HG02938 (cell line): ENCODE data around the gene SPTLC3.
A peak's percentile ranks its signal among the peaks of the same experiment; 100 is the strongest.
"Not testable (repeated sequence)": the region's sequence is repeated elsewhere in the genome, so short reads cannot be mapped to it uniquely, and the experiment has no call there.

ENCODE experiments used
- ATAC-seq: cut with Tn5 transposase; IDR thresholded peaks from one replicate; pipeline ENCODE4 v1.9.1; 2021; ENCODE audit warnings: mild to moderate bottlenecking, moderate library complexity; ENCODE audit not compliant: unreplicated experiment

The SPTLC3 gene

DNA sequence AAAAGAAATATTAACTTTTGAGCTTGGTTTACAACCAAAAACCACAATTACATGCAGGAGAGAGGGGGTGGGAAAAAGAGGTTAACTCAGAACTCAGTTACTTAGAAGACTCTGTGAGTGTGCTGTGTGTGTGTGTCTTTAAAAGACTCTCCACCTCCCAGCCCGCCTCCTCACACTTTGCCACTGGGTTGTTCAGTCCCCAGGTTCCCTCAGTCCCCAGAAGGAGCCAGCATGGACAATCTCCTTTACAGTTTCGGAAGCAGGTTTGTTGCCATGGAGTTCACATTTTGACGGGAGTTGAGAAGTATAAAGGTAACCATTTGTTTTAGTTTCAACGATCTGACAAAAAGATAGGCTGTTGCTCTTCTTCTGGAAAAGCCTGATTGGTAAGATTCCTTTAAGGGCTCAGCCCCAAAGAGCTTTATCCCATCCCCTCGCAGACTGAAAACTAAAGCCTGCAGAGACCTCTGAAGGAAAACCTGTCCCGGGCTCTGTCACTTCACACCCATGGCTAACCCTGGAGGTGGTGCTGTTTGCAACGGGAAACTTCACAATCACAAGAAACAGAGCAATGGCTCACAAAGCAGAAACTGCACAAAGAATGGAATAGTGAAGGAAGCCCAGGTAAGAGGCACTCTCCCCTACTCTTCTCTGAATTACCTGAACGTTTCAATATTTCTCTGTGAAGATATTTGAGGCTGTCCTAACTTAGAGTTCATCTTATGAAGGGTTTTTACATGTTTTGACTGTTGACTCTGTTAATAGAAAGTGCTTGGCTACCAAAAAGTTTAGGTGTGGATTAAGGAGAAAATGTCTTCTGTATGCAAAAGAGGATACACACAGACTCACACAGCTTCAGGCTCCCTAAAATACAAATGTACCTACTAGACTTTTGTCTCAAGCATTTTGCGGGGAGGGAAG is at the start of gene SPTLC3:
SPTLC3 (plus strand) TSS at position 212 of the 921 bp plus-strand sequence; CDS start at position 508, 296 bp downstream.
- ATAC-seq, result peak; percentile 46

DNA sequence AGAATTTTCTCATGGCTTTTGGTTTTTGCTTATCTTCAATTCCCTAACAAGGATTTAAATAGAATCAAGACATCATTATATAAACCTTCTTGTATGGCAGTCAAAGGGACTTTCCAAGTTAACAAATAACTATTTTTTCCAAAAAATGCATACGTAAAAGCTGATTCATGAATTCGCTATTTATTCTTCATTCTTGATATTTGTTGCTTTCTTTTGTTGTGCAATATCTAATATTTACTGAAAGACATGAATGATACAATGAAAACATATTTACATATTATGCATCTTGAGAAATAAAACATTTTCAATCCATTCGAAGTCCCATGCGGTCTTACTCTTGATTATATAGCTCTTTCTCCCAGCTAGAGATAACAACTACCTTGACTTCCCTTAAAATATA is 47.0 kb upstream of the SPTLC3 start:
- no peak for ATAC-seq

DNA sequence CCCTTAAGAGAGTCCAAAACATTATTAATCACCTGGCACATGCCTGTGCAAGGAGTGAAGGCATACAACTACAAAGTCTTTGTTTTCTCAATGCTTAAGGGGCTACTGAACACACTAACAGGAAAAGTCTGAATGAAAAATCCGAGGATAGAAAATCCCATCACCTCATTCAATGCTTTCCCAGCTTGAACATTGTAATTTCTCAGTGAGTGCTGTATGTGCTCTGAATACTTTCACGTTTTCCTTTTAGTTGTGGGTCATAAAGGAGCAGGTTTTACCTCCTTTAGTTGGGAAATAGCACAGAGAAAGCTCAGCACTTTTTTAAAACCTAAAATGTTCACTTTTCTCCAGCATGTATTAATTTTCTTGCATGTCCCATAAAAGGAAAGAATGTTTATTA is 45.9 kb upstream of the SPTLC3 start:
- no peak for ATAC-seq

DNA sequence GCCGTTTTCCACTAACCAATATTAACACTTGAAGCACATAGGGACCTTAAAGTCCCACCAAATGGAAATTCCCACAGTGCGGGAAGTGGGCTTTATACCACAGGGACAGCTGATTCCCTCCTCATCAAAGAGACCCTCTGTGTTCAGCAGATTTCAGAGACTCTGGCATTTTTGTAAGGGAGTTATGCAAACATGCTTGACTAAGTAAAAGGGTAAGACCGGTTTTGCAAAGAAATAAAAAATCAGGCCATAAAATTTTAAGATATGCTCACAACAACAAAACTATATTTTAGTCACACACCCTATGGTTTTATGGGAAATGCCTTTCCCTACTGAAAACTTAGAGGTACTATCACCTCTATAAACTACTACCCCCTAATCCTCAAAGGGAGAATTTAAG is 45.4 kb upstream of the SPTLC3 start:
- ATAC-seq, result no peak

DNA sequence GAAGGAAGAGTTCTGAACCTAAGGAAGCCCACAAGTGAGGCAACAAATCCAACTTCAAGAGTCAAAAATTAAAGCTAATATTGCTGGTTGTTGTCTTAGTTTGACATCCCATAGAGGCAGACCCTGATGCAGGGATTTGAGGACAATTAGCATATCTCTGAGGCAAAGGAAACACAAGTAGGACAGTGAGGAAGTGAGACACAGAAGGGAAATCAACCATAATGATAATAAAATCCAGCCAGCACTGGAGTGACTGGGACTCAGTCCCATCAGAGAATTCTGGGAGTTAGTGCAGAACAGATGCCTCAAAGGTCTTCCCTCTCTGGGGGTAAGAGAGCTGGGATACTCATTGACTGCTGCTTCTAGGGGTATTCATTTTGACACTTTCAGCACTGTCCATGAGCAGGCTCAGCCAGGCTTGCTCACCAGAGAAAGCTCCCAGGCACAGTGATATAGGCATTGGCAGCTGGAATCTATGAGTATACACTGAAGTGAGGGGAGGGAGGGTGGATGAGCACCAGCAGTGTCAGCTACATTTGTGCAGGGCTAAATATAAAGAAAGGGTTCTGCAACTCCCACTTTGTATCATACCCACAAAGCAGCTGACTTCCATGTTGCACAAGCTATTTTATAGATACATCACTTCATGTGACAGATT is 43.4 kb upstream of the SPTLC3 start:
- ATAC-seq, result no peak

DNA sequence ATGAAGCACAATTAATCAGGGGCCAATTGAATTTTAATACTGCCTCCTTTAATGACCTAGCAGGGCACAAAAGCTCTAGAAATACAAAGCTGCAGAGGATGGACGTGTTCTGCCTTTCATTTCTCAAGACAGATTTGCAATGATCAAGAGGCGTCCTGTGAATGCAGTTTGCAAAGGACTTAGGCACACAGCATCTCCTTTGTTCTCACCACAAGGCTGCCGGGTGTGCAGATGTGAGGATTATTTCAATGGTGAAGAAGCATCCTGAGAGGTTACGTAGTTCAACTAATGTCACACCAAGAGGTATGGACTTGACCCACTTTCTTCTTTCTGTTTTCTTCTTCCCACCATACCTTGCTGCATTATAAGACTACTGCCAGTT is 42.9 kb upstream of the SPTLC3 start:
- no peak for ATAC-seq

DNA sequence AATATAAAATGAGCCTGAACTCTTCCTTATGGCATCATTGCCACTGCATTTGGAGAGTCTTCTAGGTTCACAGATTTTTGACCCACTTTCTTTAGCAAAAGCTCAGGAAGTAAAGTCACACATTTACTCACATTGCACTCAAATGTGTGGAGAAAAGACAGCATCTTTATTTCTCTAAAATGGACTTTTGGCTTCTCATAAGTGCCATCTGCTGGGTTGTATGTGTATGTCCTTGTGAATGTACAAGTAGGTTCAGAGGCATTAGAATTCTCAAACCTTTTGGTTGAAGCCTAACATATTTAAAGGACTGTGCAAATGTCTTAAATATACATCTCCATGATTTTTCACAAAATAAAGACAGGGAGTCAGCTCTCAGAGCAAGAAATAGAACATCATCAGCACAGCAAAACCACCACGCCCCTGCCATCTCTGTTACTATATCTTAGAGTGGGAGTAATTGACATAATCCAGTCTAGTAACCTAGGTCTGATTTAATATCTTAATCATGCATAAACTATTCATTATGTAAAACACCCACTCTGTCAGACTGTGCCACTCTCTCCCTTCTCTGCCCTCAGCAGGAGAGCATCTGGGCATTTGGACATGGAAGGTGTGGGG is 42.2 kb upstream of the SPTLC3 start:
- no peak for ATAC-seq

DNA sequence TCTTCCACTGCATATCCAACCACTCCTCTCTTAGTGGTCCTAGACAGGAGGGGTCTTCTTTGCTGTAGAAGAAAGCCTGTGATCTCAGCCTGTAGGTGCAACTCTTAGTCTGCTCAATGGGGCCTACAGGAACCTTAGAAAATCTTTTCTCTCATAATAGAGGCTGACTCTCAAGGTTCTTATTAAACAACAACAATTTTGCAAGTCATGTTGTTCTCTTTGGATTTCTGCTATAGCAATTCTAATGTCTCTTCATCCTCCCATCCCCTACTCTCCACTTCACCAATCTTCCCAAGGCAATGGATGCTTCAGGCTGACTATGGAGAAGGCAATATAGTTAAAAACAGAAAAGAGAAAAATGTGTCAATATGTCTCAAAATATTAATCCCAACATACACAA is 40.8 kb upstream of the SPTLC3 start:
- ATAC-seq, result no peak

DNA sequence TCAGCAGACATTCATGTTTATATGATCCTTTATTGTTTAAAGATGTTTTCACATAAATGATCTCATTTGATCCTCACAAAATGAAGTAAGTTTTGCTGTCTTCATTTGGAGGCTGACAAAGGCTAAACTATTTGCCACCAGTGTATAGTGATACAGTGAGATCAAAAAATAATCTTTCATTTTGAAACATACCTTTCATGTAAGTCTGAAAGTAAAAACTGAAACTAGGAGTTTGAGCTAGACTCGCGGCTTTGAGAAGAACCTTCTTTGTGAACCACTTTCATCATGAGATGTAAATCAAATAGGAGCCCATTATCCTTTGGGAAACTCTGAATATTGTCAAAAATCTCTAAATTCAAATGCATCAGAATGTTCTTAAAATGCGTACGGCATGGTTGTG is 40.3 kb upstream of the SPTLC3 start:
- no peak for ATAC-seq

DNA sequence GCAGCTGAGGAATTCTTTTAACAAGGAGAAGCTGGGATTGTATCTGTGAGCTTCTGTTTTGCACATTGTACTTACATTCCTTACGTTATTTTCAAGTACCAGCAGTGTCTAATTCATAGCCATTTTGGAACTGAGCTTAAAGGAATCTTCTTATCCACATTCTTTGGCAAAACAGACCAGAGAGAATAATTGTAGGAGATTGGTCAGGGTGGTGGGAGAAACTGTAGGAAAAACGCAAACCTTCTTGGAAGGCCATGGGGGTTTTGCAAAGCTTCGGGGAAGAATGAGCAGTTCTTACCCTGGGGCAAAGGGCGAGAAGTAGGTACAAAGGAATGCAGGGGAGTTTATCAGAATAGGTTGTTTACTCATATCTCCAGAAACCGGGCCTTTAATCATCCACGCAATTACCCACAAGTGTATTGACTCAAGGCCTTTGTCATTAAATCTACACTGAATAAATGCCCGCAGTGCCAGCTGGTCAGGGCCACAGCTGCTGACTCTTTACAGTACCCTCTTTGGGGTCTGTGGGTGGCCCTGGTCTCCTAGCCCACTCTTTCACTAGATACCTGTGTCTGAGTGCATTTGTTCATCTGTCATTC is 39.6 kb upstream of the SPTLC3 start:
- no peak for ATAC-seq

DNA sequence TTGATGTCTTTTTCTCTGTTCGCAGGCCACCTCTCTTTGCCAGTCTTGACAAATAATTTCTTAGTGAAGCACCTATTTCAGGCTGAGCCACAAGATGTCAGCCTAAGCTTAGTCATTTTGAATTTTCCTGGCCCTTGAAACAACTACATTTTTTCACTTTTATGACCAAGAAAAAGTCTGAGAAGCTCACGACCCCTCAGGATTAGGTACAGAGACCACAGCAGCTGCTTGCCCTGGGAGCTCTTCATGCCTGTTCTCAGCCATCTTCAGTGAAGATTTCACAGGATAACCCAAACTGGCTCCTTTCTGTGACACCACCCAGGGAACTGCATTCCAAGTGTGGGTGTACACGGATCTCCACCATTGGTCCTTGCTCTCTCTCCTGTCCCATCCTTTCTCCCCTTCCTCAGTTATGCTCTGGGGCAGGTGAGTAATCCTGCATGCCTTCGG is 38.4 kb upstream of the SPTLC3 start:
- ATAC-seq, result no peak

DNA sequence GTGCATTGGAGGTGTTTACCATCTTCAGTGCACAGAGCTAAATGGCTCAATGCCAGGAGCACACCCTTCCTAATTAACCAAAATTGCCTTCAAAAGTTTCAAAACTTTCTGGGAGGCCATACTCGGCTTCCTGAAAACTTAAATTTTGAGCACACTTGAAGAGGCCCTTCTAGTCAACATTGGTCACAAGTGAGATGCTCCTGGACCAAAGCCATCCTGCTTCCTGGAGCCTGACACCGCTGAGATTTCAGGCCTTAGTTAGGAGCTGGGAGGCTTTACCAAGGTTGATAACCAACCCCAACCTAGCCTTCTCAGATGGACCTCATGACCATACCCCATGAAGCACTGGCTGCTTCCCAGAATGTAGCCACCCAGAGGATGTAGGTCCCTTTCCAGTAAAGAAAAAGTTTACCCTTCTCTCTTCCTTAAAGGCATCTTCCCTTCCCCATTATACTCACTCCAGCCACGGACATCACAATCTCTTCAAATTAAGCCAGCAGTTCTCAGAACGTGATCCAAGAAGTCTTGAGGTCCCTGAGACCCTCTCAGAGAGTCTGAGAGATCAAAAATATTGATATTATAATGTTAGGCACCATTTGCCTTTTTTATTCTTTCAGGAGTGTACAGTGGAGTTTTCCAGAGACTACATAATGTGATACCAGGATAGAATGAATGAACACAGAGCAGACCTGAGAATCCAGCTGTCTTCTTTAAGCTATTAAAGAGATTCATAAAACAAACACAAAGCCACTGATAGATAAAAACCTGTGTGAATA is 32.8 kb upstream of the SPTLC3 start:
- ATAC-seq, result no peak

DNA sequence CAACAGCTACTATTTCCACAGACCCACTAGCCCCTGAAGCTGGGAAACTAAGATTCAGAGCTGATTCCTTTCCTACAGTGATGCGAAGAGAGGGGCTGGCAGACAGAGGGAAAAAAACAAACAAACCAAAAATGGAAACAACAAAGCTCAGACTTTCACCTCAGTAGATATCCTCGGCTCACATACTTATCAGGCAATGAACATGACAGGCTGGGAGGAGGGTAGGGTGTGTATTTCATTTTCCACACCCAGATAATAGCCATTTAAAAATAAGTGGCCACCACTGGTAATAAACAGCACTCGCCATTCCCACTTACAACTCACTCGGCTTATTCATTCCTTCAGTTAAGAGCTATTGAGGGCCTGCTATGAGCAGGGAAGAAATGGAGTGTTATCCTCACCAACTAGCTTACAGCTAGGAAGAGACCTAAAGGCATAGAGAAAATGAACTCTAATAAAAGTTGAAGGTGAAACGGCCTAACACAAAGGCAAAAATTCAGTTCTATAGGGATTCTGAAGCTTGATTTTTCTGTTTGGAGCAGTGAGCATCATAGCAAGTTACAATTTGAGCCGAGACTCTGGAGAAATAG is 32.0 kb upstream of the SPTLC3 start:
- no peak for ATAC-seq

DNA sequence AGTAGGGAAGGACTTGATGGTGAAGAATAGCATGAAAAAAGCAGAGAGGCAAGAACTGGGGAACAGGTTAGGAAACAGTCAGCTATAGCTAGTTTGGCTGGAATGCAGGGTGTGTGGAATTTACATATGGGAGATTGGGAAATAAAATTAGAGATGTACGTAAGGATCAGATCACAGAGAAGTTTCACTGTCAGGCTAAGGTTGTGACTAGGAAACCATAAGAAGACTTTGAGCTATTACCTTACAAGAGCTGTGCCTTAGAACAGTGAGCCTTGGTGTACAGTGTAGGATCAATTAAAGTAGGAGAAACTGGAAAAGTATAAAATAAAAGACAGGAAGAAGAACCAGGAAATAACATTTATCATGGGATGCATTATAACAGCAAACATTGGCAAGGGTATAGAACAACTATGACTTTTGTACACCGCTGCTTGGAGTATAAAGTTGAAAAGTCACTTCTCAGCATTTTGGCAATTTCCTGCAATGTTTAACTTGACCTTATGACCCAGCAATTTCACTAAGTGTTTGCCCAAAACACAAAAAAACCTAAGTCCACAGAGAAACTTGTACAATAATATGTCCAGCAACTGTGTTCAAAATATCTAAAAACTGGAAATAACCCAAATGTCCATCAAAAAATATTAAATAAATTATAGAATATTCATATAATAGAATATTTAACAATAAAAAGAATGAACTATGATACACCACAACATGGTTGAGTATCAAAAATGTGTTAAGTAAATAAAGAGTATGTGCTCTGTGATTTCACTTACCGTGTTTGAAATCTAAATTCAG is 31.2 kb upstream of the SPTLC3 start:
- no peak for ATAC-seq

DNA sequence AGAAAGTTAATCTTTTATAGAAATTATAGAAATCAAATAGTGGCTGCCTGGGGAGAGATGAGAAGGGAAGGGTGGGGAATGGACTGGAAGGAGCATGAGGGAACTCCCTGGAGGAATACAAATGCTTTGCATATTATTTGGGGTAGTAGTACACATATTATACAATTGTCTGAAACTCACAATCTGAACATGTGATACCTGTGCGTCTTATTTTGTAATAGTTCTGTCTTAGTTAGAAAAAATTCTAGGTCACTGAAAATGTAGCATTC is 30.7 kb upstream of the SPTLC3 start:
- ATAC-seq, result no peak

DNA sequence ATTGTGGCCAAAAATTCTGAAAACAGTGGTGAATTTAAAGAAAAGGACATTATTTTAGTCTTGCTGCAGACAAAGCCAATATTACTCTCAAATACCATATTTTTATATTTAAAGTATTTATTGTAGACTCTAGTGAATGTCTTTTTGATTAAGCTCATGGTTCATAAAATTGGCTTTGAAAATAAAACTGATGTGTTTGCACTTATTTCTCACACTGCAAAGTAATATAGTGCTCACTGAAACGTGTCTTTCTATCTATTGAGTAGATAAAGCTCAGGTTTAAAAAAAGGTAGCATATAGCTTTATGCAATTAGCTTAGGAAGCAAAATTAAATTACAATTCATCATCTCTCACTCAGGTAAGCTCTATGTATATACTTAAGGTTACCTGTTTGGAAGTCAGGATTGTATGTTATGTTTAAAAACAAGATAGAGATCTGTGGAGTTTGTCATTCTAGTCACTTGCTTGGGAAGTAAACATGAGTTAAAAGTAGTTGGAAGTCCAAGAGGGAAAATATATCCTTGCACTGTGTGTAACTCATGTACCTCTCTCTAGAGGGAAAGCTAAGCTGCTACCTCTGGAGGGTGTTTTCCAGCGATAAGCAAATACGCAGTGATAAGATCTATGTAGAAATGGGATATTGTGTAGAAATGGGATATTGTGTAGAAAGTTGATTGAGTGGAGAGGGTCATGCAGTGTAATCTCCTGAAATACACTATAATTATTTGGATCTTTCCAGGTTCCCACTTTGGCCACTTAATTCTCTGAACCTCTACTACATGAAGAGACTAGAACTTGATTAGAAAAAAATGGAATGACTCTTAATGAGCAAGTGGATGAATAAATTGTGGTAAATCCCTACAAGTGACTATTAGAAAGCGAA is 29.9 kb upstream of the SPTLC3 start:
- ATAC-seq, result no peak

DNA sequence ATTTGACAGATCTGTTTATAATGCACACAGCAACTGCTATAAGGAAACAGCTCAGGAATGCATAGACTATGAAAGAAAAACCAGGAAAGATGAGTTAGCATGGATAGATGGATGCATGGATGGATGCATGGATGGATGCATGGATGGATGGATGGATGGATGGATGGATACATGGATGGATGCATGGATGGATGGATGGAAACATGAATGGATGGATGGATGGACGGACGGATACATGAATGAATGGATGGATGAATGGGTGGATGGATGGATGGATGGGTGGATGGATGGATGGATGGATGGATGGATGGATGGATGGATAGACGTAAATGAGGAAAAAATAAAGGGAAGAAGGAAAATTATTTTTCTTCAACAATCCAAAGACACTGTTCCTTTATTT is 29.1 kb upstream of the SPTLC3 start:
- ATAC-seq, result not testable (repeated sequence)

DNA sequence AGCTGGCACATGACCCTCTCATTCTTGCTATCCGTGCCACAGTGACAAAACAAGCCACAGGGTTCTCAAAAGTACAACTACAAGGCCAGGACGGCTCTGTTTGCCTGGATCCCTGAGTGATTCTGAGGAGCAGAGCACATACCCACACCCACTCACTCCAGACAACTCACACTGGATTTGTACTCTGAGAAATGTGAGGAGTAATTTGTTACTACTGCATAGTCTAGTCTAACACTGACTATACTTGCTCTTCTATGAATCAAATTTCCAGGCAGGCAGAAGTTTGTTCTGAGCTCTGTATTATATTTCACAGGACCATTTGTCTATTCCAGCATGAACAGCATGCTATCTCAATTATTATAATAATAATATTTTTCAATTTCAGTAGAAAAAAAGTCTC is 26.7 kb upstream of the SPTLC3 start:
- no peak for ATAC-seq
